Stimulated activated CD4-positive, alpha-beta T cell treated with anti-CD3 and anti-CD28 coated beads, Interleukin-4, amount 100 ng/mL, for 1 hour (primary cell): Measurements from ENCODE around the gene ANO4.

Source experiments
- DNase-seq: peaks from one replicate; pipeline ENCODE4 v3.0.0-alpha.2; 2020

The ANO4 gene

GRCh38 chr12:100820314-100820713 is 25.7 kb downstream of the ANO4 start:
- no peak for DNase-seq

GRCh38 chr12:100823963-100824362 is 29.4 kb downstream of the ANO4 start:
- DNase-seq, result no peak

- DNase-seq, result no peak
Observed at GRCh38 chr12:100824476-100824875, 29.9 kb downstream of the ANO4 start.

- peak; percentile 1 for DNase-seq
Observed at GRCh38 chr12:100826323-100826722, 31.7 kb downstream of the ANO4 start.

GRCh38 chr12:100827901-100828520 is 33.4 kb downstream of the ANO4 start:
- DNase-seq, result no peak

- no peak for DNase-seq
Observed at GRCh38 chr12:100830003-100830795, 35.6 kb downstream of the ANO4 start.

- no peak for DNase-seq
Observed at GRCh38 chr12:100833282-100833681, 38.7 kb downstream of the ANO4 start.

GRCh38 chr12:100840748-100841147 is 46.2 kb downstream of the ANO4 start:
- no peak for DNase-seq

GRCh38 chr12:100842156-100842555 is 47.6 kb downstream of the ANO4 start:
- no peak for DNase-seq

- no peak for DNase-seq
Observed at GRCh38 chr12:100843061-100843460, 48.5 kb downstream of the ANO4 start.

- DNase-seq, result no peak
Observed at GRCh38 chr12:100845095-100845494, 50.5 kb downstream of the ANO4 start.

GRCh38 chr12:100851637-100852036 is 57.1 kb downstream of the ANO4 start:
- DNase-seq, result no peak

- no peak for DNase-seq
Observed at GRCh38 chr12:100857418-100857817, 62.8 kb downstream of the ANO4 start.

GRCh38 chr12:100857971-100858370 is 63.4 kb downstream of the ANO4 start:
- DNase-seq, result no peak

- no peak for DNase-seq
Observed at GRCh38 chr12:100858656-100859055, 64.1 kb downstream of the ANO4 start.

- no peak for DNase-seq
Observed at GRCh38 chr12:100859063-100859627, 64.6 kb downstream of the ANO4 start.

- DNase-seq, result no peak
Observed at GRCh38 chr12:100860611-100861010, 66.0 kb downstream of the ANO4 start.

GRCh38 chr12:100862676-100863075 is 68.1 kb downstream of the ANO4 start:
- no peak for DNase-seq

GRCh38 chr12:100864366-100864765 is 69.8 kb downstream of the ANO4 start:
- DNase-seq, result no peak

- no peak for DNase-seq
Observed at GRCh38 chr12:100867639-100868393, 73.2 kb downstream of the ANO4 start.

GRCh38 chr12:100868487-100868886 is 73.9 kb downstream of the ANO4 start:
- no peak for DNase-seq

GRCh38 chr12:100871195-100871734 is 76.7 kb downstream of the ANO4 start:
- no peak for DNase-seq

- DNase-seq, result no peak
Observed at GRCh38 chr12:100875156-100875555, 80.6 kb downstream of the ANO4 start.
